Calu3 (cell line): ENCODE data around the gene LRP5. TPM values are rescaled to one million over a fixed set of nuclear protein-coding genes. Genes with fewer than 3 reads are reported as not detected.

Experiments
- BruUV-seq: library from RNA; stranded (reverse); fragments of 400-500 nt; replicated peaks from 2 replicates; lab custom pipeline; 2021; lab: Mats Ljungman, UMichigan
- CTCF ChIA-PET: fragments of 300-600 bp; sonication (Branson Sonifier 250); formaldehyde crosslinking; loops from one replicate; lab custom pipeline; 2022; ENCODE audit warnings: antibody characterized with exemption; lab: Charles Lee
- DNase-seq: peaks from one replicate; pipeline ENCODE4 v3.0.0; 2022
- H3K27ac Mint-ChIP-seq: one replicate; pipeline ENCODE4 v1.8.0; 2022; ENCODE audit warnings: mixed read lengths; ENCODE audit not compliant: unreplicated experiment
- H3K27me3 Mint-ChIP-seq: one replicate; pipeline ENCODE4 v1.8.0; 2022; ENCODE audit warnings: mixed read lengths; ENCODE audit not compliant: unreplicated experiment
- H3K36me3 Mint-ChIP-seq: one replicate; pipeline ENCODE4 v1.8.0; 2022; ENCODE audit warnings: mild to moderate bottlenecking, moderate library complexity, mixed read lengths; ENCODE audit not compliant: insufficient read depth, unreplicated experiment
- H3K4me1 Mint-ChIP-seq: one replicate; pipeline ENCODE4 v1.8.0; 2022; ENCODE audit warnings: mild to moderate bottlenecking, low read depth, mixed read lengths; ENCODE audit not compliant: unreplicated experiment
- H3K4me3 Mint-ChIP-seq: one replicate; pipeline ENCODE4 v1.8.0; 2022; ENCODE audit warnings: mild to moderate bottlenecking, low read depth, moderate library complexity, mixed read lengths; ENCODE audit not compliant: unreplicated experiment
- H3K9me3 Mint-ChIP-seq: one replicate; pipeline ENCODE4 v1.8.0; 2022; ENCODE audit warnings: low read depth, mixed read lengths; ENCODE audit not compliant: unreplicated experiment
- intact Hi-C: fragments of 100-400 bp; cut with micrococcal nuclease; formaldehyde crosslinking; loops from one replicate; pipeline ENCODE4 v1.10.0; 2022; ENCODE audit not compliant: unreplicated experiment
- total RNA-seq: library from RNA; stranded (reverse); gene quantifications from 2 replicates; pipeline ENCODE4 v1.2.3, GENCODE V29; 2022
- TF ChIP-seq, protein P1 (sequence below): fragments of 200-600 bp; IDR thresholded peaks from one replicate; pipeline ENCODE4 v1.8.0; 2022; ENCODE audit warnings: antibody characterized with exemption; ENCODE audit not compliant: unreplicated experiment

The LRP5 gene
- total RNA-seq, 1 experiment from 2014 or later = 82.0 TPM

DNA sequence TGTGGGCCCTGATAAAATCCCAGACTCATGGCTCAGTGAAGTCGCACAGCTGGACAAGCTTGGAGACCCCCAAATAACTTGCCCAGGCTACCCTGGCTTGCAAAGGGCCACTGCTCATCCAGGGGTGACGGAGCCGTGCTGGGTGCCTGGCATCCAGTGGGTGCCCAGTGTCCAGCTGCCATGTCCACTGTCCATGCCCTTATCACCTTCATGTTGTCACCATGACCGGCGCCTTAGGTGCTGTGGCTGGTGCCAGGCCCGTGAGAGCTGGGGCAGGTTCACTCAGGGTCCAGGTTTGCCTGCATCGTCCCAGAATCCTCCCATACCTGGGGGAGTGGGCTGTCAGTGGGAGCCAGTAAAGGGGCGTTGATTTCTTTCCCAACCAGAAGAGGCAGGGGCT is 57.4 kb downstream of the LRP5 start:
- no peak for DNase-seq
- intact Hi-C loops = no loop called here
- BruUV-seq = no TSS peak
- peaks cover 9% of the 10 kb centered on the region for H3K4me1 Mint-ChIP-seq
- no peak overlapping the region for H3K4me3 Mint-ChIP-seq
- peaks cover 30% of the 10 kb centered on the region for H3K36me3 Mint-ChIP-seq
- CTCF ChIA-PET = interaction anchor here (0.6 kb wide), 1 partner anchor 1807 kb away, joined by 4 read pairs; no protein-coding TSS in a partner anchor
- no peaks in the 10 kb centered on the region for H3K9me3 Mint-ChIP-seq
- no peaks in the 10 kb centered on the region for H3K27me3 Mint-ChIP-seq
- TF ChIP-seq, protein P1, sequence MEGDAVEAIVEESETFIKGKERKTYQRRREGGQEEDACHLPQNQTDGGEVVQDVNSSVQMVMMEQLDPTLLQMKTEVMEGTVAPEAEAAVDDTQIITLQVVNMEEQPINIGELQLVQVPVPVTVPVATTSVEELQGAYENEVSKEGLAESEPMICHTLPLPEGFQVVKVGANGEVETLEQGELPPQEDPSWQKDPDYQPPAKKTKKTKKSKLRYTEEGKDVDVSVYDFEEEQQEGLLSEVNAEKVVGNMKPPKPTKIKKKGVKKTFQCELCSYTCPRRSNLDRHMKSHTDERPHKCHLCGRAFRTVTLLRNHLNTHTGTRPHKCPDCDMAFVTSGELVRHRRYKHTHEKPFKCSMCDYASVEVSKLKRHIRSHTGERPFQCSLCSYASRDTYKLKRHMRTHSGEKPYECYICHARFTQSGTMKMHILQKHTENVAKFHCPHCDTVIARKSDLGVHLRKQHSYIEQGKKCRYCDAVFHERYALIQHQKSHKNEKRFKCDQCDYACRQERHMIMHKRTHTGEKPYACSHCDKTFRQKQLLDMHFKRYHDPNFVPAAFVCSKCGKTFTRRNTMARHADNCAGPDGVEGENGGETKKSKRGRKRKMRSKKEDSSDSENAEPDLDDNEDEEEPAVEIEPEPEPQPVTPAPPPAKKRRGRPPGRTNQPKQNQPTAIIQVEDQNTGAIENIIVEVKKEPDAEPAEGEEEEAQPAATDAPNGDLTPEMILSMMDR = no peak
- H3K27ac Mint-ChIP-seq = no peak overlapping the region

DNA sequence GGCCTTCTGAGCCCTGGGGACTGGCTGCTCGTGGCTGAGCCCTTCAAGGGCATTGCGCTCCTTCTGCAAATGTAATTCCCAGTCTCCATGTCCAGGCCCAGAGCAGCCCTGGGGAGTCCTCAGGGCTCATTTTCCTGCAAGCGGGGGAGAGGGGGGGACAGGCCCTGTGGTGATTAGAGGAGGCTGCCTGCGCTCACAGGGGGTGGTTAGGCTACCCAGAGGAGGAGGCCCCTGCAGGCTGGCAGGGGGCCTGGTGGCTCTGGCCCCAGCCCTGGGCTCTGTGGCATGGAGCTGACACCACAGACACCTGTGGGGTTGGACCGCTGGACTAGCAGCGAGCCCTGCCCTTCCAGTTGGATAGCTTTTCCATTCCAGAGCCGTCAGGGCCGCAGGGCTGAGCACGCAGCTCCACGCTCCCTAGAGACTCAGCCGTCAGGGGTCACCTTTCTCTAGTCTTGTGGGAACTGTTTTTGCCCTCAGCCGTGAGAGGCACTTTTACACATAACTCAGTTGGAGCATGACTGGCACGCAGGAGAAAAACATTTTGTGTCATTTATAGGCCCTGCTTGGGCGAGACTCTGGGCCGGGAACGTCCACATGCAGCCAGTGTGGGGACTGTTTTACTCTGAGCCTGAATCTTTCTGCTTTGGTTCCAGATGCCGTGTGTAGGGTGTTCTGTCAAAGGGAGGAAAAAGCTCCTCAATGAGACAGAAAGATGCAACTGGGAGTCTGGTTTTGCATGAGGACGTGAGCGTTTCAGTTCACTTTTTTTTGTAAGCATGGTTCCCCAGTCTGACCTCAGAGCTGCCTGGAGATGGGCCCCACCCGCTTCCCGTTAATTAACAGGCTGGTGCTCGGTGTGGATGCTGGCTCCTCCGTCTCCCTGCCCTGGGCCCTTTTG is 58.1 kb downstream of the LRP5 start:
- Mint-ChIP-seq H3K9me3 (no peaks in the 10 kb centered on the region), H3K4me3 (no peak overlapping the region), H3K27ac (no peak overlapping the region), H3K27me3 (no peaks in the 10 kb centered on the region), H3K36me3 (peaks cover 28% of the 10 kb centered on the region), H3K4me1 (peaks cover 9% of the 10 kb centered on the region)
- TF ChIP-seq, protein P1 = no peak
- DNase-seq = no peak
- BruUV-seq = no TSS peak
- intact Hi-C loops = no loop called here
- CTCF ChIA-PET = interaction anchor here (0.5 to 0.6 kb wide), 2 partner anchors 1807 to 1841 kb away, joined by 3 to 4 read pairs; no protein-coding TSS in a partner anchor

DNA sequence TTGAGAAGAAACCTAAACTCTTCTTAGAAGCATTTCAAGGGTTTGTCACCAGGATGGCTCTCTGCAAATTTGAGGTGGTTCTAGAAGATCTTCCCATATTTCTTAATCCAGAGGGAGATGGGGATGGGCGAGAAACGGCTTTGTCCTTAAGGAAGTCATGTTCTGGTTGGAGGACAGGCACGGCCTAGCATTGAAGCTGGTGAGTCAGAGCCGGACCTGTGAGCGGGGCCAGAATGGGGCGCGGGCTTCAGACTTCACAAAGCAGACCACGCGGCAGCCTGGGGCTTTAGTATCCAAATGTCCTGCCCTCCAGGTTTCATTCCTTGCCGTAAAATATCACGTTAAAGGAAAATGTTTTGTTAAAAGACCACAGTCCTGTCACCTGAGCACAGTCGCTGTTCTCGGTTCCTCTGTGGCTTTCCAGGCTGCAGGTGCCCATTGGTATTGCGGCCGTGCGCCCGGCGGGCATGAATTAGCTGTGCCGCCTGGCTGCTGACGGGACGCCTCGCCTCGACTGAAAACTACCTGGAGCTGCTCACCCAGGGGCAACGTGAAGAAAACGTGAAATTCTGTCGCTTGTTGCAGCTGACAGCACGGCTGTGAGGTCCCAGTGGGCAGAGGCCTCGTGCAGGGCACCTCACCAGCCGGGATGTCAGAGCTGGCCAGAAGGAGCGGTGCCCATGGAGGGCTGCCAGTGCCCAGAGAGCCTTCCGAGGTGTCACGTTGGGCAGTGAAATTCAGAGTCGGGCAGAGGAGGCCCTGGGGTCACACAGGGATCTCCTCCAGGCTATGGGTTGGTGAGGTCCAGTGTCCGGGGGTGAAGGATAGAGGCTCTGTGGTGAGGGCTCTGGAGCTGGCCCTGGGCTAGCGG is 59.0 kb downstream of the LRP5 start:
- H3K27me3 Mint-ChIP-seq = no peaks in the 10 kb centered on the region
- CTCF ChIA-PET = interaction anchor here (0.5 kb wide), 1 partner anchor 1842 kb away, joined by 3 read pairs; no protein-coding TSS in a partner anchor
- BruUV-seq = no TSS peak
- peak overlapping the region; percentile 29 for H3K27ac Mint-ChIP-seq
- H3K4me3 Mint-ChIP-seq = no peak overlapping the region
- H3K36me3 Mint-ChIP-seq = peaks cover 27% of the 10 kb centered on the region
- intact Hi-C loops = no loop called here
- TF ChIP-seq, protein P1 = no peak
- DNase-seq = no peak
- H3K9me3 Mint-ChIP-seq = no peaks in the 10 kb centered on the region
- peaks cover 9% of the 10 kb centered on the region for H3K4me1 Mint-ChIP-seq

DNA sequence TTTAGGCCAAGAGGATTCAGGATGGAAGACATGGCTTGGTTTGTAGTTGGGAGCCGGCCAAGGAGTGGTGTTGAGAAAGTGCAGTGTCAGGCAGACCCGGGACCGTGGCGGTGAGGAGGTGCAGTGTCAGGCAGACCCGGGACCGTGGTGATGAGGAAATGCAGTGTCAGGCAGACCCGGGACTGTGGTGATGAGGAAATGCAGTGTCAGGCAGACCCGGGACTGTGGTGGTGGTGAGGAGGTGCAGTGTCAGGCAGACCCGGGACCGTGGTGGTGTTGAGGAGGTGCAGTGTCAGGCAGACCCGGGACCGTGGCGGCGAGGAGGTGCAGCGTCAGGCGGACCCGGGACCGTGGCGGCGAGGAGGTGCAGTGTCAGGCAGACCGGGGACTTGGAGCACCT is 59.7 kb downstream of the LRP5 start:
- Mint-ChIP-seq H3K4me3 (no peak overlapping the region), H3K36me3 (peaks cover 28% of the 10 kb centered on the region), H3K27me3 (no peaks in the 10 kb centered on the region), H3K4me1 (peaks cover 12% of the 10 kb centered on the region), H3K27ac (peak overlapping the region; percentile 29), H3K9me3 (no peaks in the 10 kb centered on the region)
- intact Hi-C loops = no loop called here
- BruUV-seq = no TSS peak
- CTCF ChIA-PET = interaction anchor here (0.7 kb wide), 1 partner anchor 88 kb away, joined by 5 read pairs; no protein-coding TSS in a partner anchor
- TF ChIP-seq, protein P1 = no peak
- no peak for DNase-seq
